ENCODE measurements around the gene FNDC3B.

Gene FNDC3B

GRCh38 chr3:172193436-172193835, 154.1 kb downstream of the FNDC3B start:
- no peak for DNase-seq

DNA sequence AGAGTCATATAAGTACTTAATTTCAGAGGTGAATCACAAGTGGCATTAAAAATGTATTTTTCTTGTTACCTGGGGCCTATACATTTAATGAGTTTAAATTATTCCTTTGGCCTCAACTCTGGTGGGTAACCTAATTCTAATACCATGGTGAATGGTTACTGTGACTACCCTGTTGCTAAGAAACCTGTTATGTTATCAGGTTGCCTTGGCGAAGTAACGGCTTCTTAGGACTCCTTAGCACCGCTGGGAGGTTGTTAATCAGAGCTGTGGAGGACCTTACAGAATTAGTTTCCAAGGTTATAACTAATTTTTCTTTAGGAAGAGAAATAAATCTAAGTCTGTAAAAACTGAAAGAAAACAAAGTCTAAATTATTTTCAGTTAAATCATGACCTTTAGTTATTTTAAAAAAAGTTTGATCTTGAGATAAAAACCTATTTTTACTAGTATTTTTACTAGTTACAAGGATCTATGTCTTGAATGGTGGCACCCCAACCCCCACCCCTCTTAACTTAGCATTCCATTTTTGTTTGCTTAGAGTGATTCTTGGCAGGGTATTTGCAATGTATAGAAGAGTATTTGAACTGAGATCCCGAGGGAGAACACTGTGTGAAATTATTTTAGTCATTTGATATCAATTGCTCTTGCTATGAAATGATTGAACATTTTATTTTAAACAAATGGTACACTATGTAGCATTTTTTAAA, 155.5 kb downstream of the FNDC3B start:
- no peak for DNase-seq

- no peak for DNase-seq
These were observed 156.0 kb downstream of the FNDC3B start for GRCh38 chr3:172195407-172195754.

DNA sequence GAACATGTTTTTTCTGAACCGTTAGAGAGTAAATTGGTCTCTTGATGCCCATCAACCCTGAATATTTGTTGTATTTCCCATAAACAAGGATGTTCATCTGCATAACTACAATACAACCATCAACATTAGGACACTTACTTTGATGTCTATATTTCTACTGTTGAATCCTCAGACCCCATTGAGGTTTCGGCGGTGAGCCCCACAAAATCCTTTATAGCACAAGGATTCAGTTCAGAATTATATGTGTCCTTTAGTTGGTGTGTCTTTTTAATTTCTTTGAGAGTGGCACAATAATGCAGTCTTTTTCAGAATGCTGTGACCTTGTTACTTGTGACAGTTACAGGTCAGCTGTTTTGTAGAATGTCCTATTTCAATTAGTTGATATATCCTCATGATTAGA, 158.0 kb downstream of the FNDC3B start:
- DNase-seq = no peak

DNA sequence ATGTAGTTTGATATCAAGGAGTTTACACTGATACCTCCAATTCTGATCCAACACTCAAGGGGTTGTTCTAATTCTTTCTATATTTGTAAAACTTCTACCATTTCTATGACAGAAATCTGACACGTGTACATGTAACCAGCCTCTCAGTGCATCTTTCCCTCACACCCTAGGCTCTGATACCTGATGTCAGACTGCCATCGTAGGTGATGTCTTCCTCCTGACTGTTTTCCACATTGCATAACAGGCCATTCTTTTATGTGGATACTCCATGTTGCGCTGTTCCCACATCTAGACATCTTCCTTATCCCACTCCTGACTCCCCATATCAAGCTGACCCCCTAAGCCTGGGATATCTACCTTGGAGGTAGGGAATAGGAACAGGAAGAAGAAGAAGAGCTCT, 159.1 kb downstream of the FNDC3B start:
- no peak for DNase-seq

GRCh38 chr3:172199850-172200369, 160.5 kb downstream of the FNDC3B start:
- no peak for DNase-seq

DNA sequence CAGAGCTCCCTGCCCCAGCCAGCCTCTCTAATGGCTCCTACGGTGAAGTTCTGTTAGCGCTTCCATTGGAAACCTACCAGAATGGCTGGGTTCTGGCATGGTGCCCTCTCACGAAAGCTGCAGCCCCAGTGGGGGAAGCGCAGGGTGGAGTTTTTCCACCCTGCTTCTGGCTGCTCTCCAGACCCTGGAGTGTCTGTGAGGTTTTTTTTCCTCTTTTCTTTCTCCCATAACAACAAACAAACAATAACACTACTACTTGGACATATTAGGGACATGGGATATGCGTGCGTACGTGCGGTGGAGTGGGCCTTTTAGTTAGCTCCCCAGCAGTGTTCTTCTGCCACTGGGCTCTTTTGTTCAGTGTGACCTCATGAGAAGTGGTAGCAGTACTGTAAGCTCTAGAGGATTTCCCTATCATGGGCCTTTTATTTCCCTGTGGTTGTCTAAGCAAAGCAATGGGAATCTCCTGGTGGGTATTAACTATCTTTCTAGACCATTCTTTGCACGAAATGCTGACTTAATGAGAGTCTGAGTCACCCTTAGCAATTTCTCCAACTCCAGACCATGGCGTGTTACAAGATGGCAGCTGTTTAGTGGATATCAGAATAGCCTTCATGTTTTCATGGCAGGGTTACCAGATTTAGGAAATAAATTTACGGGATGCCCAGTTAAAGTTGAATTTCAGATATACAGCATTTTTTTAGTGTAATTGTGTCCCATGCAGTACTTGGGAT, 161.9 kb downstream of the FNDC3B start:
- peak; percentile 18 to 33 for DNase-seq

GRCh38 chr3:172201870-172202236, 162.5 kb downstream of the FNDC3B start:
- peak; percentile 72 for DNase-seq

- DNase-seq = no peak
These were observed 163.4 kb downstream of the FNDC3B start for GRCh38 chr3:172202797-172203196.

DNA sequence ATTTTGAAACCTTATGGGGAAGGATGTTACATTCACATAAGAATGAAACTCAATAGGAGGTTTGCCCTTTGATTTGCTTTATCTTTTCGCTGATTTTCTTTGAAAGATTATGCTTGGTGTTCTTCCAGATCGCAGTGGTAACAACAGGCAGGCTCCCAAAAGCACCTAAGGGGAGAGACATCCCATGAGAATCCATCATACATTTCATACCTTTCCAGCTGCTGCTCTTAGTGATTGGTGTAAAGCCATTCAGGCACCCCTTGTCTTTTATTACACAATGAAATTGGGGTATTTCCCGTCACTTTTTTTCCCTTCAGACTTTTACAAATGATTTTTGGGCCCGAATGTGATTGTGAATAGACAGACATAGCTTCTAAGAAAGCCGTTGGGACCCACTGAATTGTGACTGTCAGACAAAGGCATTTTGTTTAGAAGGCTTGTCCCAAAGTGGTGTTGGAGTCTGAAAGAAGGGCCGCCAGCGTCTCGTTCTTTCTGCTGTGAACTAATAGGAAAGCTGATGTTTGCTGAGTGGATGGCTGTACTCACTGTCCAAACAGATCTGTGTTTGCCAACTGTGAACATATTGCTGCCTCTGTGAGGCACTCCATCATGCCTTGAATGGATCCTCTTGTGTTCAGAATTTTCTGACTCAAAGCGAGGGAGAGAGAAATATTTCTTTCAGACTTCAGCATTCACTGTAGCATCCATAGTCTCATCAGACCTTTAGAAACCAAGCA, 164.3 kb downstream of the FNDC3B start:
- no peak for DNase-seq

DNA sequence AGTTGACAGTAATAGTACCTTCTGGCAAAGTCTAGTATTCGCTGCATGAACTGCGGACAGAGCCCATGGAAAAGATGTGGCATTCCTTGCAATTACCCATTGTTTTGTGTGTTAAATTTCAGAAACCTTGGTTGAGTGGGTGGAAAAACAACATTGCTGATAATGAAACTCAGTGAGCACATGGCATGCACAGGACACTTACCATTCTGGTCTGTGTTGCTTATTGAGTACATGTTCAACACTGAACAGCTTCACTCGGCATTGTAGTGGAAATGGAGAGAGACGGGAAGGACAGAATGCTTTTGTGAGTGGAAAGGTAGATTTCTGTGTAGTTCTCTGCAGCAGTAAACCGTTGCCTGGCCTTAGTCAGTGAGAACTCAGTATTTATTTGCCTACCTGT, 165.3 kb downstream of the FNDC3B start:
- DNase-seq = peak in 1 of 2 donors; percentile 33

DNA sequence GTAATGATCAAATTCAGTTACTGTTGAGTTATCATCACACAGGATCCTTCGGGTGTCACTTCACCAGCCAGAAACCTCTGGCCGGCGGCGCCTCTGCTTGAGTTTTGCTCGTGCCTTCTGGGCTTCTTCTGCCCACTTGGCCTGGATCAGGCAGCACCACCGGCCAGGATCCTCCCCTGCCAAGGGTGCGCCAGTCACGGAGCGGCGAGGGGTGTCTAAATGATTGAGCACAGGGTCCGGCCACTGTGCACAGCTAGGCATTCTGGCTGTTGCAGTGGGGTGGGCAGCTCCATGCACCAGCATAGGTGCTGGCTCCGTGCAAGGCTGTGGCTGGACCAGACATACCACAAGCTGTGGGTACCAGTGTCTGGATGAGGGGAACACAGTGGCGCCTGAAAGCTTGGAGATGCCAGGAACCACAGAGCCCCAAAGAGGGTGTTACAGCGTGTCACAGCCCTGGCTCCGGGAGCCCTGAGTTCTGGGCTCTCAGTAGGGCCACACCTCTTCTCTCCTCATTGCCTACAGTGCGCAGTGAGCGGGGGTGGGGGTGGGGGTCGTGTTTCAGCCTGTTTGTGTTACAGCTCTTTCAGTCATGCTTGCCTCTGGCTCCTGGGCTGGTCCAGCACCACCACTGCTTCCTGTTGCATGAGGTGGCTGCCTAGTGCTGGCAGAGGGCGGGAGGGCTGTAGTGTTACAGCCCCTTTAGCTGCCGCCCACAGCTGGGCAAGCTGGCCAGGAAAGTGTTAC, 169.4 kb downstream of the FNDC3B start:
- DNase-seq = peak in 1 of 2 donors; percentile 39

DNA sequence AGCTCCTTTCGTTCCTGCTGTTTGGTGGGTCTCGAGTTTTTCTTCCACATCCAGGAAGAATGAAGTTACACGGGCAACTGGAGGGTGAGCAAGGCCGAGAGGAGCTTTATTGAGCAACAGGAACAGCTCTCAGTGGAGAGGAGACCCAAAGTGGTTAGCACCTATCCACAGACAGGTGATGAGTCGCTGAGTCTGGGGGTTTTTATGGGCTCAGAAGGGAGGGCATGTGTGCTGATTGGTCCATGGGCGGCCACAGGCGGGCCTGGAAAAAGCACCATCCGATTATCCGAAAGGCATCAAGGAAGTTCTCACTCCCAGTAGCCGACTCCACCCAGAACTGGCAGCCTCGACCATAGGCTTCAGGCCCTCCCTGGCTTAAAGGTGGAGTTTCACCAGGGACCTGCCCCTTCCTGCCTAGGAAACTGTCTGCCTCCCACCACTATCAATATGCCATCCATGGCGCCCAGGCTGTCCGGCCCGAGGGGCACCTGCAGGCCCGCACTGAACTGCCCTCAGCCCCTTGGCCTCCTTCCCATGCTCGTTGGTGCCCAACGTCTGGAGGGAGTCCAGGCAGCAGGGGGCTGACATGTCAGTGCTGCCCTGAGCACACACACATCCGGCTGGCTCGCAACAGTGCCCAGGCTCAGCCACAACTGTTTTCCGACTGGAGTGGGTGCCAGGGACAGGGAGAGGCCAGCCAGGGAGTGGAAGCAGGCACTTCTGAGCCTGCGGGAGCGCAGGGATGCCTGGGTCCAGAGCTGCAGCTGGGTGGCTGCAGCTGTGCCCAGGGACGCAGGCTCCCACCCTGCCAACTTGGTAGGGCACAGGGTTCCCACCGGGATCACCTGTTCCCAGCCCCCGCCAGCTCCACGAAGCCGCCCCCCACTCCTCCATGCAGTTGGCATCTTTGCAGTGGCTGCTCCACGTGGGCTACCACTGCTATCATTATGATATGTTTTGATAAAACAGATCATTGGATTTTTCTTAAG, 170.2 kb downstream of the FNDC3B start:
- no peak for DNase-seq

GRCh38 chr3:172210355-172210754, 171.0 kb downstream of the FNDC3B start:
- peak; percentile 61 to 72 for DNase-seq

DNA sequence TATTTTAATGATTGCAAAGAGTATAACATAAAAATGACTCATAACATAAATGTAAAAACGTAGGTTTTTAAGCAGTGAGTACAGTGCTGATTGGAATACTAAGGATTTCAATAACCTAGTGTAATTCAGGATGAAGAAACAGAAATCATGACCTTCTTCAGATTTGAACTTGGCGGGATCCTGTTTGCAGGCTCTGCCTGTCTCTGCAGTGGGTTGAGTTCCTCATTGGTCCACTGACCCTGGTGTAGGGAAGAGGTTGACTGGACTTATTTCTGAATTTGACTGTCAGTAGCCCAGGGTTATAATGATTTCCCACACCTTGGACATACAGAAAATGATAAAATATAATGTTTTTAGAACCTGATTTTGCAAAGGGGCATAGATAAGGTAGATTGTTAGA, 171.7 kb downstream of the FNDC3B start:
- DNase-seq = peak; percentile 75 to 84

- no peak for DNase-seq
These were observed 173.8 kb downstream of the FNDC3B start for GRCh38 chr3:172213200-172213599.

DNA sequence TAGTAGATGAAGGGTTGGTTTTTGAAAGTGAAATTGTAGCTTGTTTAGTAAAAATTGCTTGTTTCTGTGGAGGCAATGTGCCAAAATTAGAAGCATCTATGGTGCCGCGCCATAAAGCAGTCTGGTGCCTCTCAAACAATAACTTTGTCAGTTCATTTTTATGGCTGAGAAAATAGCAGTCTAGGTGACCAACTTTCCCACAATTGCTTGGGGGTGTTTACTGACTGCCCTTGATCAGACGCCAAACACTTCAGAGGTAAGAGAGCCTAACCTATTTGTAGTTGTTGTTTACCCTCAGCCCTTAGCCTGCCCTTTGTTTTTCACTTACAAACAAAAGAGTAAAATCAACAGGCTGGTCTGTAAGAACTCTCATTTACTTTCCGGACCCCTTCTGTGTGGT, 174.5 kb downstream of the FNDC3B start:
- no peak for DNase-seq

GRCh38 chr3:172216267-172216666, 176.9 kb downstream of the FNDC3B start:
- DNase-seq = no peak

DNA sequence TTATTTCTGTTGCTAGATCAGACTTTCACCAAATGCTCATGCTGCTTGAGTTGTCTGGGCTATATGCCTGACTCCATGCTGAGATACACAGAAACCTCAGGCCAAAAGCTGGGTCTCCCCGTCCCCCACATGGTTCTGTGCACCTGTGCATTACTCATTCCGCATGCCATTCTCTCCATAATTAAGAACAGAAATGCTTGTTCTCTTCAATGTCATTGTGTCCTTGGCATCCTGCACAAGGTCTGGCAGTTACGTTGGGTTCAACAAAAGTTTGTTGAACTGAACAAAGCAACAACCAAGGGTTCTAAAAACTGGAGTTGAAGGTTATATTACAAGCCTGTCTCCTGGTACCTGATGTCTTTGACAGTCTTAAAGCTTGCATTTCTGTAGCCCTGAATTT, 177.5 kb downstream of the FNDC3B start:
- DNase-seq = no peak

DNA sequence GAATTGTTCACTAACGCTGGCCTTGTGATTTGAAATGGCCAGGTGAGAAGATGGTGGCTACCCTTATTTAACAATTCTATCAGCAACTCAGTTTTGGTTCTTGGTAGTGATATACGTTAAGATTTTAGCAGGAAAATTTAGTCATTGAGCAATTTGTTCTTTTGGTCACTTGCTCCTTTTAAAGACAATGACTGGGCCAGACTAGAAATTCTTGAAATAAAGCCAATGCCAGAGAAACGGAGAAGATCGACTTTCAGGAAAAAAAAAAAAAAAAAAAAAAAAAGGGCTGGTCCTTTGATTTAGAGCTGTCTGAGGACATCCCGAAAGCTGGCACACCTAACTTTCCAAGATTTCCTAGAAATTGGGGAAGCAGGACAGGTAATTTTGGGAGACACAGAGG, 178.5 kb downstream of the FNDC3B start:
- no peak for DNase-seq

Data from inflammatory macrophage (primary cell).